Lung (tissue), 12 donors: ENCODE data around the gene RPS2. TPM values are rescaled to one million over a fixed set of nuclear protein-coding genes. Genes with fewer than 3 reads are reported as not detected.

Source experiments
- ATAC-seq: fragments of 200-7000 bp; cut with Tn5 transposase; one replicate; pipeline ENCODE4 v1.9.1; 2020; ENCODE audit warnings: moderate number of reproducible peaks; ENCODE audit not compliant: insufficient read depth, low FRiP score
- DNase-seq, 3 donors: peaks; one replicate each; pipeline ENCODE4 v3.0.0-alpha.2; 2013 to 2017
- H3K27ac ChIP-seq, 2 donors: one replicate each; pipeline ENCODE4 v1.5.1; 2013; ENCODE audit warnings: mild to moderate bottlenecking in 2 of 2, moderate library complexity in 2 of 2, control low read depth in 1 of 2, inconsistent platforms in 1 of 2, low read depth in 1 of 2, low read length in 1 of 2
- H3K27me3 ChIP-seq, 3 donors: one replicate each; pipeline ENCODE4 v1.5.1; 2013; ENCODE audit warnings: low read length in 2 of 3; ENCODE audit not compliant: control insufficient read depth in 3 of 3, insufficient read depth in 3 of 3
- H3K36me3 ChIP-seq, 4 donors: one replicate each; pipeline ENCODE4 v1.5.1; 2013; ENCODE audit warnings: low read length in 4 of 4, mild to moderate bottlenecking in 1 of 4, moderate library complexity in 1 of 4; ENCODE audit not compliant: control insufficient read depth in 4 of 4, insufficient read depth in 4 of 4
- H3K4me1 ChIP-seq, 5 donors: one replicate each; pipeline ENCODE4 v1.5.1; 2013; ENCODE audit warnings: low read length in 5 of 5, mild to moderate bottlenecking in 2 of 5, moderate library complexity in 1 of 5; ENCODE audit not compliant: control insufficient read depth in 5 of 5, insufficient read depth in 5 of 5
- H3K4me3 ChIP-seq: one replicate; pipeline ENCODE4 v1.5.1; 2013; ENCODE audit warnings: mild to moderate bottlenecking, control low read depth, moderate library complexity
- H3K9ac ChIP-seq, 2 donors: one replicate each; pipeline ENCODE4 v1.5.1; 2013; ENCODE audit warnings: low read length in 2 of 2, control low read depth in 1 of 2; ENCODE audit not compliant: insufficient read depth in 1 of 2
- H3K9me3 ChIP-seq, 4 donors: one replicate each; pipeline ENCODE4 v1.5.1; 2013; ENCODE audit warnings: low read length in 3 of 4, mild to moderate bottlenecking in 1 of 4, moderate library complexity in 1 of 4; ENCODE audit not compliant: control insufficient read depth in 4 of 4, insufficient read depth in 3 of 4
- CTCF ChIP-seq: IDR thresholded peaks from 2 replicates; pipeline ENCODE4 v1.5.1; 2012; ENCODE audit warnings: mild to moderate bottlenecking; ENCODE audit errors: control extremely low read depth, extremely low read depth
- WGBS, 2 donors: extraction: QIAGEN DNeasy Blood & Tissue Kit; methylation state at CpG; one replicate each; pipeline ENCODE4 v1.1.7; 2013; 5-methylcytosine and 5-hydroxymethylcytosine counted together
- polyA plus RNA-seq, 2 donors: library from polyadenylated mRNA; stranded (reverse); fragments of 200-250 nt; gene quantifications; one replicate each; pipeline ENCODE4 v1.2.1, GENCODE V29; 2013
- total RNA-seq, 2 donors: library from RNA; depleted of rRNA in 1 of 2; stranded (reverse); fragments of >200 nt in 1 of 2; gene quantifications; one replicate each; pipeline ENCODE4 v1.2.1, GENCODE V29; 2014 to 2021
- donor health status: control.
- donor health status: control.
- donor health status: Bipolar disorder and iron deficiency.
- donor health status: healthy.
- donor health status: DM: yes; HTN: yes; CAD: no.

The RPS2 gene
- total and polyA plus RNA-seq, 4 donors = 1,331 to 5,214 (median 2,779) TPM

GRCh38 chr16:2003231-2003826, 38.7 kb upstream of the RPS2 start:
- ATAC-seq (no peak), DNase-seq (no peak)
- H3K36me3 ChIP-seq = peaks cover 3 to 54% (median 23%) of the 10 kb centered on the region in 4 donors
- H3K27ac ChIP-seq = no peak overlapping the region
- peaks cover 0 to 40% (median 12%) of the 10 kb centered on the region in 5 donors for H3K4me1 ChIP-seq
- no peak for TF ChIP-seq CTCF
- WGBS, 2 donors = 84 to 89% methylated on average over 8 of the region's 8 CpGs
- H3K9me3 ChIP-seq = no peaks in the 10 kb centered on the region
- H3K27me3 ChIP-seq = no peaks in the 10 kb centered on the region
- H3K9ac ChIP-seq = no peak overlapping the region
- no peak overlapping the region for H3K4me3 ChIP-seq

DNA sequence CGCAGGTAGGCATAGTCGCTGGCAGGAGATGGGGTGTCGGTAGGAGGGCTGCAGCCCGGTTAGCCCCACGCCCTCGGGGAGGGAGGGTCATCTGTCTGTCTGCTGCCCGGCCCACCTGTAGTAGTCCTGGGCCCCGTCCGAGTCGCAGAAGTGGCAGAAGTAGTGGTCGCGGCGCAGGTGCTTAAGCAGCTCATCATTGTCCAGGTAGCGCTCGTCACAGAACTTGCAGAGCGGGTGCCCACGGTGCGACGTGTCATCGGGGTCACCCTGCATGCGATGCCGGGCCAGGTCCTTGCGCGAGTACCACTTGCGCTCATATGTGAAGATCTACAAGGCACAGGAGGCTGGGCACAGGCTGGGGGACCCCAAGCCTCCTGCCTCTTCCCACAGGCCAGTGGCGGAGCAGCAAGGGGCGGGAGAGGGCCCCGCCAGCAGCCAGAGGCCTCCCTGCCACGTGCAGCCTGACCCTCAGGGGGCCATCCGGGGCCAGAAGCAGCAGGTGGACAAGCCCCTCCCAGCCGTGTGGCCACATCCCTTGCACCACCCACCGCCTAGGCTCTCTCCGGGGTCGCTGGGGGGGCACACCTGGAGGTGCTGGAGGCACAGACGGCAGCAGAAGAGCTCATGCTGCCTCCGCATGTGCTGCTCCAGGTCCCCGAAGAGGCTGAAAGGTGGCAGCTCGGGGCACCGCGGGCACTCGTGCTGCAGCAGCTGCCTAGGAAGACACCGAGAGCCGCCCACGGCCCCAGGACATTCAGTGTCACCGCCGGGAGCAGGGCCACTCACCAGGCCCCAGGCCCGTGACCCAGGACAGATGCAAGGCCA, 38.0 kb upstream of the RPS2 start:
- no peaks in the 10 kb centered on the region for H3K9me3 ChIP-seq
- DNase-seq (no peak), ATAC-seq (no peak)
- peaks cover 1 to 56% (median 26%) of the 10 kb centered on the region in 4 donors for H3K36me3 ChIP-seq
- WGBS, 2 donors = 93 to 94% methylated on average over 47 of the region's 47 CpGs
- no peak overlapping the region for H3K9ac ChIP-seq
- H3K4me1 ChIP-seq = peaks cover 0 to 33% (median 6%) of the 10 kb centered on the region in 5 donors
- no peaks in the 10 kb centered on the region for H3K27me3 ChIP-seq
- H3K27ac ChIP-seq = no peak overlapping the region
- H3K4me3 ChIP-seq = no peak overlapping the region
- no peak for TF ChIP-seq CTCF

DNA sequence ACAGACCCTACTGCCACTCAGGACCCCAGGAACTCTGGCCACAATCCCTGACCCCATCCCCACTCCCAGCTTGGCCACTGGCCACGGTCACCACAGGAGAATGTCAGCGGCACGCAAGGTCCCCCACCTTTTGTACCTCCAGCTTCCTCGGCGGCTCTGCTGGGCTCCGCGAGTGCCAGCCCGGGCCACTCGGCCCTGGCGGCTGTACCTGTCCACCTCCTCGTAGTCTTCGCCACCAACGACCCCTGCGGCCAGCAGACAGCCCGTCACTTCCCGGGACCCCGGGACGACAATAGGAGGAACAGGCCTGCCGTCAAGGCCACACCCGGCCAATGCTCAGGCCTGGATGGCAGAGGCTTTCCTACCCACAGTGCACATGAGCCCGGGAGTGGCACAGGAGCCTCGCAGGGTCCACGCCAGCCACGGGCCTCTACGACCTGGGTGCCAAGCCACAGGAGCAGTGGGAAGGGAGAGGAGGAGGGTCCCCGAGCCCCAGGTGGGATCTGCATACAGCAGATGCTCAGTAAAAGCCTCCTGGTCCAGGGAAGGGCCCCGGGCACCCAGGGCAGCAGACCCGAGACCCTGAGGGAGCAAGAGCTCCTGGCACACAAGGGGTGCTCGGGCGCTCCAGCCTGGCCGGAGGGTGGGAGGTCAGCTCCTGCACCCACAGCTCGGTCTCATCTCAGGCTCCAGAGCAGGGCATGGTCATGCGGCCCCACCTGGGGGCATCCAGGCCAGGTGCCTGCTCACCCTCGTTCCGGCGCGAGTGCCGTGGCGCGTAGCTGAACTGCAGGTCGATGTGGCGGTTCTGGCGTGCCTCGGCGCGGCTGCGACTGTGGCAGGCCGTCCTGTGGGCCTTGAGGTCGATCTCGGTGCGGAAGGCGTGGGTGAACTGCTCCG, 37.1 kb upstream of the RPS2 start:
- no peak overlapping the region for H3K9ac ChIP-seq
- no peak overlapping the region for H3K27ac ChIP-seq
- ATAC-seq = no peak
- H3K36me3 ChIP-seq = peaks cover 0 to 58% (median 26%) of the 10 kb centered on the region in 4 donors
- no peak for TF ChIP-seq CTCF
- H3K4me1 ChIP-seq = peaks cover 0 to 24% (median 6%) of the 10 kb centered on the region in 5 donors
- no peaks in the 10 kb centered on the region for H3K9me3 ChIP-seq
- WGBS, 2 donors = 96% methylated on average over 51 to 53 of the region's 53 CpGs
- no peak overlapping the region for H3K4me3 ChIP-seq
- no peaks in the 10 kb centered on the region for H3K27me3 ChIP-seq
- DNase-seq = no peak
